NOMO-1 treated with dmso at 0.1 percent for 144 hours (cell line): Measurements from ENCODE around the gene CCDC90B.
"Not testable (repeated sequence)": the region's sequence is repeated elsewhere in the genome, so short reads cannot be mapped to it uniquely, and the experiment has no call there.

ENCODE experiments used
- DNase-seq: peaks from one replicate; lab custom pipeline; 2025; ENCODE audit not compliant: unreplicated experiment; lab: John Stamatoyannopoulos, UW

CCDC90B gene

GRCh38 chr11:83285771-83286528 lies at the start of gene CCDC90B:
Gene CCDC90B, minus strand, starts transcription at chr11:83286367. Its CDS starts 395 bp downstream, at chr11:83285972.
- peak; percentile 97 for DNase-seq

DNA sequence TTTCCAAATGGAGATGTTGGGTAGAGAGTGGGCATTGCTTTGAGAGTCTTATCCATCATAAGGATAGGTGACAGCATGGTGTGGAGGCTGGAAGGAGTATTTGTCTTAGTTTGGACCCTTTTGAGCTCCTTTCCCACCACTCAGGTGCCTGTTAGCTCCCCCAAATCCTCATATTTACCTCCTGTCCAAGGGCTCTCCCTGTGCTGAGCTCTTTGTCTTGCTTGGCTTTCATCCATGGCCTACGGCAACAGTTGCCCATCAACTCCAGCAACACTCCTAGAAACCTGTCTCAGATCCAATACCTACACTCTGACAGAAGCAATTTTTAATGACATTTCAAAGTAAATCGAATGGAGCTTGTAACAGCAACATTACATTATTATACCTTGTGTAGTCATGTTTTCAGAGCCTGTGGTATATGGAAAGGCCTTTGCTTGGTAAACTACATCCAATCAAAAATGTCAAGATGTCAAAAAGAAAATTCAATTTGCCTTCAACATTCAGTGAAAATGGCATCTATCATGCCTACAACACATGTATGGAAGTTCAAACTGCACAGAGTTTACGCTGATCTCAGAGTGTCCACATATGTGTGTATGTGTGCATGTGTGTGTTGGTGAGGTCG lies 49.4 kb upstream of the CCDC90B start:
- DNase-seq: no peak

DNA sequence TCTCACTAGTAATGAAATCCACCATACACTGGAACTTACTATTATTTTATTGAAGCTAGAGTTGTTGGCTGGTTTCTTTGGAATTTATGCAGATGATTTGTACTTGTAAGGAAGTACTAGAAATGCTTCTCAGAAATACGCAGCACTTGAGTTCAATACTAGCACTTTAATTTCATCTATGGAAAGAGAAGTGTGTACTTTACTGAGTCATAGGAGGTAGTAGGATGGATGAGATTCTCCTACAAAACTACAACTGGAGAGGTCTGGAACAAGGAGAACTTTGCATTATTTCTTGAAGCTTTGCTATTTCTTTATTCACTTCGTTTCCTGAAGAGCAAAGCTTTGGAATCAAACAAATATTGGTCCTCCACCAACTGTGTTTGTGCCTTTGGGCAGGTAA lies 44.1 kb upstream of the CCDC90B start:
- no peak for DNase-seq

GRCh38 chr11:83326326-83326725 lies 40.2 kb upstream of the CCDC90B start:
- no peak for DNase-seq

GRCh38 chr11:83319346-83319745 lies 33.2 kb upstream of the CCDC90B start:
- no peak for DNase-seq

DNA sequence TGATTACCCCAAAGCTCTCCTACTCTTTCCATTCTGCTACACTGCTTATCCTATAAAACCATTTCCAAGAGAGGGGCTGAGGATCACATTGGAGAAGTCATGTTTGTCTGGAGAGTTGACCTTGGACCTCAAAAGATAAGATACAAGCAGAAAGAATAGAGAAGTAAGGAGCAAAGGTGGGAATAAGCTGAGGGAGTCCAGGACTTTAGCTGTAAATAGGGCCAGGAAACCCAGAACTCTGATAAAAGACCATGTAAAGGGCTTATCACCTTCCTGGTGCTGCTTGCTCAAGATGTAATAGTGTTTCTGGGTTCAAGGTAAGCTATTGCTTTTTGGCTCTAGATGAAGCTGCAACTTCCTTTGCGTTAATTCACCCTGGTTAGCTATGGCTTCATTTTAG lies 32.8 kb upstream of the CCDC90B start:
- DNase-seq: no peak

GRCh38 chr11:83317757-83318690 lies 31.9 kb upstream of the CCDC90B start:
- no peak for DNase-seq

GRCh38 chr11:83316897-83317268 lies 30.7 kb upstream of the CCDC90B start:
- not testable (repeated sequence) for DNase-seq

DNA sequence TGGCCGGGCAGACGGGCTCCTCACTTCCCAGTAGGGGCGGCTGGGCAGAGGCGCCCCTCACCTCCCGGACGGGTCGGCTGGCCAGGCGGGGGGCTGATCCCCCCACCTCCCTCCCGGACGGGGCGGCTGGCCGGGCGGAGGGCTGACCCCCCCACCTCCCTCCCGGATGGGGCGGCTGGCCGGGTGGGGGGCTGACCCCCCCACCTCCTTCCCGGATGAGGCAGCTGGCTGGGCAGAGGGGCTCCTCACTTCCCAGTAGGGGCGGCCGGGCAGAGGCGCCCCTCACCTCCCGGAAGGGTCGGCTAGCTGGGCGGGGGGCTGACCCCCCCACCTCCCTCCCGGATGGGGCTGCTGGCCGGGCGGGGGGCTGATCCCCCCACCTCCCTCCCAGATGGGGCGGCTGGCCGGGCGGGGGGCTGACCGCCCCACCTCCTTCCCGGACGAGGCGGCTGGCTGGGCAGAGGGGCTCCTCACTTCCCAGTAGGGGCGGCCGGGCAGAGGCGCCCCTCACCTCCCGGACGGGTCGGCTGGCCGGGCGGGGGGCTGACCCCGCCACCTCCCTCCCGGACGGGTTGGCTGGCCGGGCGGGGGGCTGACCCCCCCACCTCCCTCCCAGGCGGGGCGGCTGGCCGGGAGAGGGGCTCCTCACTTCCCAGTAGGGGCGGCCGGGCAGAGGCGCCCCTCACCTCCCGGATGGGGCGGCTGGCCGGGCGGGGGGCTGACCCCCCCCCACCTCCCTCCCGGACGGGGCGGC lies 30.2 kb upstream of the CCDC90B start:
- not testable (repeated sequence) for DNase-seq

DNA sequence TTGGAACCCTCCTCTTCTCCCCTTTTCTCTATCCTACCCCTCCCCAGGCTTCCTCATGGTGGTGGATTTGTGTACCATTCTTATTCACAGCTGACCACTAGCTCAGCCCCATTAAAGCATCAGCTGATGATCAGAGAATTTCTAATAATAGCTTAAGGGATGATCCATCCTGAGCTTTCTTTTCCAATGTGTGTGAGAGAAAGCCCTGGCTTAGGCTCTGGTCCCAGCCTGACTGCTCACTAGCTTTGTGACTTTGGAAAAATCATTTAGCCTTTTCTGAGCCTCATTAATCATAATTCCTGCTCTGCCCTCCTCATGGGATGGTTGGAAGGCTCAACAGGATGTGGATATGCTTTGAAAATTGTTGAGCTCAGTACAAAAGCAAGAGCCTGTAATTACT lies 26.3 kb upstream of the CCDC90B start:
- no peak for DNase-seq

GRCh38 chr11:83311701-83312100 lies 25.5 kb upstream of the CCDC90B start:
- no peak for DNase-seq

GRCh38 chr11:83310718-83311117 lies 24.6 kb upstream of the CCDC90B start:
- DNase-seq: no peak

DNA sequence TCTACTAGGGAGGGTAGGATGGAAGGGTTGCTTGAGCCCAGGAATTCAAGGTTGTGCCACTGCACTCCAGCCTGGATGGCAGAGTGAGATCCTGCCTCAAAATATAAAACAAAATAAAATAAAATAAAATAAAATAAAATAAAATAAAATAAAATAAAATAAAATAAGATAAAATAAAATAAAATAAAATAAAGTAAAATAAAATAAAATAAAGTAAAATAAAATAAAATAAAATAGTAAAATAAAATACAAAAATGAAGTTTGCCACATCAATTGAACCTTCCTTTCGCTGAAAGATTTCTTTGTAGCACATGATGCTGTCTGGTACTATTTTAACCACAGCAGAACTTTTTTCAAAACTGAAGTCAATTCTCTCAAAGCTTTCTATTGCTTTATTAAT lies 22.4 kb upstream of the CCDC90B start:
- not testable (repeated sequence) for DNase-seq

DNA sequence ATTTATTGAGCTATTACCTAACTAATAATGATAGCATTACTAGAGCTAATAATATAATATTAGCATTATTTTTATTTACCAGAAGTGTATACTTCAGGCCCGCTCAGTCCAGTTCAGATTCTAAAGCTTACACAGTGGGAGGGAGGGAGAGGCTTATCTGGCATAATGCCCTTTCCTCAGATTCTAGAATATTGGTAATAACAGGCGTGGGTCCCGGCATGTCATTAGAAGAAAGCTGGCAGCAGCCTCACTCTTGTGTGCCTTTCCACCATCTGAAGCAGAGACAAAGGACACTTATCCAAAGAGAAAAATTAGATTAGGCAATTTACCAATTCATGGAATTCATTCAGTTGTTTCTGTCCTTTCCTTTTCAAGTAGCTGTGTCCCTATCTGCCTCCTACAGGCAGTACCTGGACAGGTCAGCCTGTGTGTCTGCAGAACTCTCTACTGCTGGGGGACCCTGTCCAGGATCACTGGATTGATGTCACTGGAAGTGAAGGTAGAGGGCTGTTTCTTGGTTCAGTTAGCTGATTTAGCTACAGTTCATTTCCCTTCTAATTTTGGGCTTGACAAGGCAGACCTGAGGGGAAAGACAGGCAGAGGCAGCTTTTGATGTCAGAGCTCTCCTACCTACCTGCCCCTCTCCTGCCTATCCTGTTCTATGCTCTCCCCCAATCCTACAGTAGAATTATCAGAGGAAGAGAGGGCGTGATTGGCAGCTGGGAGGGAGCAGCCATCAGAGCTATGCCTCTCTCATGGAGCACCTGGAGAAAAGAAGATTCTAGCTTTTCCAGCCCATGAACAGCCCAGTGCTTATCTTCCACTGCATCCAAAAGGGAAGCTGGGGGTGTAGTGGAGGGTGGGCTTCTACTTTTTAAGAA lies 20.3 kb upstream of the CCDC90B start:
- DNase-seq: no peak

DNA sequence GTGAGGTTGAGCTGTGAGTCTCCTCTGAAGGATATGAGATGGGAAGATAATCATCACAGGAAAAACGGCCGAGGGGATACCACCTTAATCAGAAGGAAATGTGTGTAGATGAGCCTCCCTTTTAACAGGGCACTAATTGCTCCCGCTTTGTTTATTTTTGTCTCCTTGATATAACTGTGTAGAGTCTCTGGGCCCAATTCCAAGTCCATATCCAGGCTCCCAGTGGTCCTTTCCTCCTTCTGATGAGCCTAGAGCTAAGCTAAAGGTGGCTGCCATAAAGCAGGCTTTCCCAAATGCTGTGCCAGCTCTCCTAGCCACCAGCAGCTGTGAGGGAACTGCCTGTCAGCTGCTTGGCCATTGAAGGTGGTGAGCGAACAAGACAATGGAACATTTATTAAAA lies 17.1 kb upstream of the CCDC90B start:
- DNase-seq: no peak

- DNase-seq: peak; percentile 2
Observed at GRCh38 chr11:83302151-83302550, 16.0 kb upstream of the CCDC90B start.

DNA sequence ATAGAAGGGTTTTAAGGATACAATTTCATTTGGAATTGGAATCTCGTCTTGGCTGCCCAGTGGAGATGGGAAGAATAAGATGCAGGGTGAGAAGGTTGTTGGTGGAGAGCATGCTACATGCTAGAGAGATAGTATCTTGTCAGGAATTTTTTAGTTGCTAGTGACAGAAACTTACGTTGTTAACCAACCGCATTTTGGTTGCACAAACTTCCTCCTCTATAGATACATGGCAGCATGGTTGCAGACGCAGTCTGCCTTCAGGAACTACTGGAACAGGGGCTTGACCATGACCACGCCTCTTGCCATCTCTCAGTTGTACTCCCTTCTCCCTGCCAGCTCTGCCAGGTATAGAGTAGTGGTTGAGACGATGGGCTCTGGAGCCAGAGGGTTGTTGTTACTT lies 13.5 kb upstream of the CCDC90B start:
- no peak for DNase-seq

DNA sequence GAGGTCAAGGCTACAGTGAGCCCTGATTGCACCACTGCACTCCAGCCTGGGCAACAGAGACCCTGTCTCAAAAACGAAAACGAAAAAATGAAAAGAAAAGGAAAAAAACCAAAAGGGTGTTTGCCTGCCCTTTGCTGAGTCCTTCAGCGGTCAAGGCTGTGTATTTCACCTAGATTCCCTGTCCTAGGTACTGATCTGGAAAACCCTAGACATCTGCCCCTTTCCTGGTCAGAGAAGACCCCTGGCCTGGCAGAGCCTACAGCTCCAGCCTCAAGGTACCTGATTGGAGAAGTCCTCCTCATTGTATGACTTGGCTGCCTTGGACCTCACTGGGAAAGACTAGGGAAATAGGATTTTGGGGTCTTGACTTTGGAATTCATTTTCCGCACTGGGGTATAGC lies 8.0 kb upstream of the CCDC90B start:
- DNase-seq: no peak

- DNase-seq: no peak
Observed at GRCh38 chr11:83293457-83293774, 7.2 kb upstream of the CCDC90B start.
